Measurements from ENCODE around the gene SLC13A5. TPM values are rescaled to one million over a fixed set of nuclear protein-coding genes. Genes with fewer than 3 reads are reported as not detected.

Gene SLC13A5
- total RNA-seq, 1 experiment from 2014 or later: 0.07 TPM

DNA sequence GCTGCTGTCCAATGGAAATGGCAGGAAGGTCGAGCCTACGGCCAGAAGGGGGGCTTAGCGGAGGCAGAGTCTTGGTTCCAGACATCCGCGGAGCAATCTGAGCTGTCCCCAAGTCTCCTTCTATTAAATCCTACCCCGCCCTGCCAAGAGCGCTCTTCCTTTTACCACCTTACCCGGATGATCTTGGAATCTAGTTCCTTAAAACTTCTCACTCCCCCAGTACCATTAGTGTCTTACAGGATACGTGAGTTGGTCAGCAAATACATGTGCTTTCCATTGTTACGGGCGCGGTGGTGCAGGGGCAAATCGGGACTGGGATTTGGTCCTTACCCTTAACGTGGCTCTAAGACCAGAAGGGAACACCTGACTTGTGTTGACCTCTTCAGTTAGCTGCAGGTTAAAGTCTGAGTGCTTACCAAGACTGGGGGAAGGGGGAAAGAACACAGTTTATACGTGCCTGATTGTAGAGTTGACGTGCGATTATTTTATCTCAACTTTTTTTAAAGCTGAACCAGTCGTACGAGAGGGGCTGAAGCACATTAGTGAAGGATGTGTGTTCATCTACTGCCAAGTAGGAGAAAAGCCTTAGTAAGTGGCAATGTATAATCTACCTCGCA, 71.8 kb downstream of the SLC13A5 start:
- H2AFZ ChIP-seq (ENCODE audit: low read depth, low read length, poor library complexity, severe bottlenecking): no peak overlapping the region
- H3K4me2 ChIP-seq (ENCODE audit: low read length): peak overlapping the region; percentile 85
- H3K27me3 ChIP-seq (ENCODE audit: insufficient read depth, low read length): no peaks in the 10 kb centered on the region
- no peaks in the 10 kb centered on the region for H3K9me3 ChIP-seq (ENCODE audit: control insufficient read depth in 1 of 2, insufficient read depth in 1 of 2, low read depth in 1 of 2, low read length in 2 of 2)
- ChIA-PET POLR2A (interaction anchor here (1.4 kb wide), 1 partner anchor 10 kb away, joined by 7 read pairs; the partner anchor contains the start of genes C17orf100 and MED31), CTCF (no interaction called here), RAD21 (ENCODE audit: low non-redundant PET in 1 of 2, low total read pairs in 2 of 2, uncharacterized antibody in 2 of 2, unreplicated experiment in 2 of 2) (interaction anchor here in 1 of 2 experiments (0.7 kb wide), 1 partner anchor 16 kb away, joined by 3 read pairs; no protein-coding TSS in a partner anchor)
- no peaks in the 10 kb centered on the region for H3K9me2 ChIP-seq (ENCODE audit: insufficient read depth)
- intact Hi-C loops (cut with micrococcal nuclease): loop anchor here (2.0 to 10.0 kb wide), 2 partner anchors 169 to 1057 kb away; partner anchors contain the start of gene NLRP1
- DNase-seq (ENCODE audit: low read depth, low spot score) (peak; percentile 39), ATAC-seq (peak; percentile 54)
- peak overlapping the region; percentile 79 to 88 for H3K4me3 ChIP-seq (replicated peaks in 1 of 2; ENCODE audit: low read depth in 1 of 2, low read length in 2 of 2)
- TF ChIP-seq EGR1 (IDR thresholded peaks at IDR 0.05; ENCODE audit: low read depth) (no peak), JUND (IDR thresholded peaks at IDR 0.05) (peak; percentile 37; the same call in 1 of the 2 replicates), SIN3A (IDR thresholded peaks at IDR 0.05; ENCODE audit: low read depth) (peak; percentile 40; the same call in 1 of the 2 replicates), CEBPB (IDR thresholded peaks at IDR 0.05; ENCODE audit: low read depth) (no peak), SRF (IDR thresholded peaks at IDR 0.05; ENCODE audit: low read depth) (no peak)
- TF ChIP-seq, protein P1, sequence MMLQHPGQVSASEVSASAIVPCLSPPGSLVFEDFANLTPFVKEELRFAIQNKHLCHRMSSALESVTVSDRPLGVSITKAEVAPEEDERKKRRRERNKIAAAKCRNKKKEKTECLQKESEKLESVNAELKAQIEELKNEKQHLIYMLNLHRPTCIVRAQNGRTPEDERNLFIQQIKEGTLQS (IDR thresholded peaks at IDR 0.05): no peak
- TF ChIP-seq, protein P2, sequence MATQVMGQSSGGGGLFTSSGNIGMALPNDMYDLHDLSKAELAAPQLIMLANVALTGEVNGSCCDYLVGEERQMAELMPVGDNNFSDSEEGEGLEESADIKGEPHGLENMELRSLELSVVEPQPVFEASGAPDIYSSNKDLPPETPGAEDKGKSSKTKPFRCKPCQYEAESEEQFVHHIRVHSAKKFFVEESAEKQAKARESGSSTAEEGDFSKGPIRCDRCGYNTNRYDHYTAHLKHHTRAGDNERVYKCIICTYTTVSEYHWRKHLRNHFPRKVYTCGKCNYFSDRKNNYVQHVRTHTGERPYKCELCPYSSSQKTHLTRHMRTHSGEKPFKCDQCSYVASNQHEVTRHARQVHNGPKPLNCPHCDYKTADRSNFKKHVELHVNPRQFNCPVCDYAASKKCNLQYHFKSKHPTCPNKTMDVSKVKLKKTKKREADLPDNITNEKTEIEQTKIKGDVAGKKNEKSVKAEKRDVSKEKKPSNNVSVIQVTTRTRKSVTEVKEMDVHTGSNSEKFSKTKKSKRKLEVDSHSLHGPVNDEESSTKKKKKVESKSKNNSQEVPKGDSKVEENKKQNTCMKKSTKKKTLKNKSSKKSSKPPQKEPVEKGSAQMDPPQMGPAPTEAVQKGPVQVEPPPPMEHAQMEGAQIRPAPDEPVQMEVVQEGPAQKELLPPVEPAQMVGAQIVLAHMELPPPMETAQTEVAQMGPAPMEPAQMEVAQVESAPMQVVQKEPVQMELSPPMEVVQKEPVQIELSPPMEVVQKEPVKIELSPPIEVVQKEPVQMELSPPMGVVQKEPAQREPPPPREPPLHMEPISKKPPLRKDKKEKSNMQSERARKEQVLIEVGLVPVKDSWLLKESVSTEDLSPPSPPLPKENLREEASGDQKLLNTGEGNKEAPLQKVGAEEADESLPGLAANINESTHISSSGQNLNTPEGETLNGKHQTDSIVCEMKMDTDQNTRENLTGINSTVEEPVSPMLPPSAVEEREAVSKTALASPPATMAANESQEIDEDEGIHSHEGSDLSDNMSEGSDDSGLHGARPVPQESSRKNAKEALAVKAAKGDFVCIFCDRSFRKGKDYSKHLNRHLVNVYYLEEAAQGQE (IDR thresholded peaks at IDR 0.05; ENCODE audit: low read depth): no peak
- TF ChIP-seq, protein P3, sequence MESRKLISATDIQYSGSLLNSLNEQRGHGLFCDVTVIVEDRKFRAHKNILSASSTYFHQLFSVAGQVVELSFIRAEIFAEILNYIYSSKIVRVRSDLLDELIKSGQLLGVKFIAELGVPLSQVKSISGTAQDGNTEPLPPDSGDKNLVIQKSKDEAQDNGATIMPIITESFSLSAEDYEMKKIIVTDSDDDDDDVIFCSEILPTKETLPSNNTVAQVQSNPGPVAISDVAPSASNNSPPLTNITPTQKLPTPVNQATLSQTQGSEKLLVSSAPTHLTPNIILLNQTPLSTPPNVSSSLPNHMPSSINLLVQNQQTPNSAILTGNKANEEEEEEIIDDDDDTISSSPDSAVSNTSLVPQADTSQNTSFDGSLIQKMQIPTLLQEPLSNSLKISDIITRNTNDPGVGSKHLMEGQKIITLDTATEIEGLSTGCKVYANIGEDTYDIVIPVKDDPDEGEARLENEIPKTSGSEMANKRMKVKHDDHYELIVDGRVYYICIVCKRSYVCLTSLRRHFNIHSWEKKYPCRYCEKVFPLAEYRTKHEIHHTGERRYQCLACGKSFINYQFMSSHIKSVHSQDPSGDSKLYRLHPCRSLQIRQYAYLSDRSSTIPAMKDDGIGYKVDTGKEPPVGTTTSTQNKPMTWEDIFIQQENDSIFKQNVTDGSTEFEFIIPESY (IDR thresholded peaks at IDR 0.05; ENCODE audit: extremely low read depth, insufficient replicate concordance, low read length): no peak
- H3K79me2 ChIP-seq (ENCODE audit: insufficient read depth, low read length): peaks cover 72% of the 10 kb centered on the region
- peak overlapping the region; percentile 84 for H3K9ac ChIP-seq (ENCODE audit: low read length)
- H3K27ac ChIP-seq (ENCODE audit: low read depth, low read length): peak overlapping the region; percentile 94
- peaks cover 19 to 24% of the 10 kb centered on the region in 2 experiments for H3K36me3 ChIP-seq (ENCODE audit: control insufficient read depth in 1 of 2, insufficient read depth in 2 of 2, low read length in 2 of 2)
- TSS peak; percentile 73 for BruUV-seq (replicated peaks)
- no peaks in the 10 kb centered on the region for H4K20me1 ChIP-seq (ENCODE audit: insufficient read depth)
- peaks cover 13 to 29% of the 10 kb centered on the region in 2 experiments; a peak in 3 of 4 replicates for H3K4me1 ChIP-seq (ENCODE audit: control insufficient read depth in 1 of 2, insufficient read depth in 2 of 2, low read length in 2 of 2)
